Measurements from ENCODE around the gene ETS2.

DNA sequence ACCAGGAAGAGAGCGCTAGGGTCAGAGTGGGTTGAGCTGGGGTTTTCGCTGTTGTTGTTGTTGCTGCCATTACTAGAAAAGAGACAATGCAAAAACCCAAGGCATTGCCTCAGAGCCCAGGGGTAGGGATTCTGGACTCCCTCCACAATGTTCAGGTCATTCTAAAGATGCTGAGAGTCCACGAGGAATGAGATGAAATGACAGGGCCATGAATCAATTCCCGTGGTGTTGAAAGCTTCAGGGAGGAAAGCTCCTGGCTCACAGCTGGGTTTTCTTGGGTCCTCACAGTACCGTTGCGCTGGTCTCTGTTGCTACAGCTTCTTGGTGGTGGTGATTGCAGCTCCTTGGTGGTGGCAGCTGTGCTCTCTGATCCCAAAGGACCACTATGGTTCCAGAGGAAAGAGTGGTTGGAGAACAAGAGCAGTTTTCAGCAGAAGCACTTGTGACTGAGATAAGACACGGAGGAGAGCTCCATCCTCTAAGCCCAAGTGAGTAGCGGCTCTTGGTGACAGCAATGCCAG is 58.2 kb downstream of the ETS2 start:
- TF ChIP-seq NFRKB (IDR thresholded peaks at IDR 0.05) = no peak
- no peak for TF ChIP-seq FOXM1 (IDR thresholded peaks at IDR 0.05; ENCODE audit: borderline replicate concordance)
- TF ChIP-seq FOXA1 (IDR thresholded peaks at IDR 0.05) = no peak
- TF ChIP-seq SP1 (IDR thresholded peaks at IDR 0.05) = no peak
- TF ChIP-seq PKNOX1 (IDR thresholded peaks at IDR 0.05) = no peak
- no peak for TF ChIP-seq SUZ12 (IDR thresholded peaks at IDR 0.05)
- TF ChIP-seq BHLHE40 (IDR thresholded peaks at IDR 0.05; ENCODE audit: borderline replicate concordance) = no peak
- TF ChIP-seq LEF1 (IDR thresholded peaks at IDR 0.05; ENCODE audit: borderline replicate concordance) = no peak
- no peak for TF ChIP-seq FOXK2 (IDR thresholded peaks at IDR 0.05)
- no peak for TF ChIP-seq CTBP1 (IDR thresholded peaks at IDR 0.05; ENCODE audit: borderline replicate concordance)
- no peak for TF ChIP-seq ZNF384 (IDR thresholded peaks at IDR 0.05)
- TF ChIP-seq ARNT (IDR thresholded peaks at IDR 0.05) = no peak

Measured in HEK293T (cell line).